HG03520 (cell line): Measurements from ENCODE around the gene SPSB2.

Source experiments
- ATAC-seq: cut with Tn5 transposase; IDR thresholded peaks from one replicate; pipeline ENCODE4 v1.9.1; 2021; ENCODE audit warnings: mild to moderate bottlenecking, moderate library complexity; ENCODE audit not compliant: unreplicated experiment

The SPSB2 gene

DNA sequence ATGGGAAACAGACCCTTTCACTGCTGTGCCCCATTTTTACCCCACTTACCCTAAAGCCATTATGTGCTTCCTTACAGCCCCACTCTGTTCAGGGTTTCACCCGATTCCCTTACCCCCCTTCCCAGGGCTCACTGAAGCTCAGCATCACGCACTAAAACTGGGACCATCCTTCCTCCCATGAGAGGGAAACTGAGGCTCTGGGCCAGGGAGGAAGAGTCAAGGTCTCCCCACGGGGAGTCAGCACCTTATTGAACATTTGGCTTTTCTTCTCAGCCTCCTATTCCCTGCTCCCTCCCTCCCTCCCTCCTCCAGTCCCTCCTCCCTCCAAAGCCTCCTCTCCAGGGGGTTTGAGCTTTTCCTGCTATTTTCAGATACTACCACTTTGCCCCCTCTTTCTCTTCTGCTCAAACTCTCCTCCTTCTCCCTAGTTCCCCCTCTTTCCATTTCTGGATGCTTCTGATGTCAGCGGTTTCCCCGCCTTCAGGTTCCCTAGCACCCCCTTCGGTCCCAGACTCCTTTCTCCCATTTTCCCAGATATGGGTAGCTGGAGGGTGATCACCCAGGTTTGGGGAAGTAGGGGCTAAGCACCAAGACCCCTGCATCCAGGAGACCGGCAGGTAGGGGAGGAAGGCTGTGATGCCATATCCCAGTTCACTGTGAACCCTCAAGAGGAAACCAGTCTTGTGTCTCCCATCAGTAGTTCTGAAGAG, 50.5 kb downstream of the SPSB2 start:
- no peak for ATAC-seq

DNA sequence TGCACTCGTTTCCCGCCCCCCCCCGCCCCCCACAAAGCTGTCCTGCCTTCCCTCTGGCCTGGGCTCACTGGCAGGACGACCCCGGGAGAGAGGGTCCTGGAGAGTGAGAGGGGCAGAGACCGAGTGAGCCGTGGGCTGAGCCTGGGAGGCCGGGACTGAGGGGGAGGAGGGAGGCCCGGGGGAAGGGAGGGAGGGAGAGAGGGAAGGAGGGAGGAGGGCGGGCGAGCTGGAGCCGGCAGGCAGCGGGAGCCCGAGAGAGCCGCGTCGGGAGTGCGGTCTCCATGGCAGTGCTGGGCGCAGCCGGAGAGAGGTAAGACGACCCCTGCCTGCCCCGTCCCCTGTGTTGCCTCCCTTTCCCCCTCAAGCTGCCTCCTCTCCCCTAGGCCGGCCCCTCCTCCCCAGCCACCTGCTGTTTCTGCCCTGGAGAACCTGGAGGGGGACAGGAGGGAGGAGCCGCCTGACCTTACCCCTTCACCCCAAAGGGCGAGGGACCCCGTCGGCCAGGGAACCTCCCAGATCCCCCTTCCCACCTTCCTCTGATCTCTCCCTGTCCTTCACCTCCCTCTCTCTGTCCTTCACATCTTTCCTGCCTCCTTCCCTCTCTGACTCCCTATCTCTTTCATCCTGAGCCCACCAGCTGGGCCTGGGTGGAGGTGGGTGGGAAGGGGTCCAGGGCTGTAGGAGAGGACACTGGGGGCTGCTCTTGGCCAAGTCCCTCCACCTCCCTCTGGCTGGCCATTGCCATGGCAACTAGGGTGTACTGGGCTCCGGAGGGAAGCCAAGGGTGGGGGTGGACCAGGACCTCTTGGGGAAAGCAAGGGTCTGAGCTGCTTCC, 51.3 kb downstream of the SPSB2 start, which contains the start of gene GPR162:
GPR162 (plus strand) TSS at position 231 of the 835 bp plus-strand sequence. CDS start 2,078 bp downstream, outside the sequence.
- ATAC-seq, result no peak
